ENCODE data around the gene TSN.

DNA sequence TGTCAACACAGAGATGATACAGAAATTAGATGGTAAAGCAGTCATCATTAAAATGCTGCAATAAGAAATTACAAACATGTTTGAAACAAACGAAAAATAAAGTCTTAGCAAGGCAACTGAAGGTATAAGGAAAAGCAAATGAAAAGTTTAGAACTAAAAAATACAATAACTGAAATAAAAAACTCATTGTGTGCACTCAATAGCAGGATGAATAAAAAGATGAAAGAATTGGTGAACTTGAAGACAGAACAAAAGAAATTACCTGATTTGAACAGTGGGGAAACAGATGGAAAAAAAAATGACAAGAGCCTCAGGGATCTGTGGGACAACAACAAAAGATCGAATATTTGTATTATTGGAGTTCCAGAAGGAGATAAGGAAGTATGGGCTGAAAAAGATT, 46.5 kb downstream of the TSN start:
- TF ChIP-seq, protein P1, sequence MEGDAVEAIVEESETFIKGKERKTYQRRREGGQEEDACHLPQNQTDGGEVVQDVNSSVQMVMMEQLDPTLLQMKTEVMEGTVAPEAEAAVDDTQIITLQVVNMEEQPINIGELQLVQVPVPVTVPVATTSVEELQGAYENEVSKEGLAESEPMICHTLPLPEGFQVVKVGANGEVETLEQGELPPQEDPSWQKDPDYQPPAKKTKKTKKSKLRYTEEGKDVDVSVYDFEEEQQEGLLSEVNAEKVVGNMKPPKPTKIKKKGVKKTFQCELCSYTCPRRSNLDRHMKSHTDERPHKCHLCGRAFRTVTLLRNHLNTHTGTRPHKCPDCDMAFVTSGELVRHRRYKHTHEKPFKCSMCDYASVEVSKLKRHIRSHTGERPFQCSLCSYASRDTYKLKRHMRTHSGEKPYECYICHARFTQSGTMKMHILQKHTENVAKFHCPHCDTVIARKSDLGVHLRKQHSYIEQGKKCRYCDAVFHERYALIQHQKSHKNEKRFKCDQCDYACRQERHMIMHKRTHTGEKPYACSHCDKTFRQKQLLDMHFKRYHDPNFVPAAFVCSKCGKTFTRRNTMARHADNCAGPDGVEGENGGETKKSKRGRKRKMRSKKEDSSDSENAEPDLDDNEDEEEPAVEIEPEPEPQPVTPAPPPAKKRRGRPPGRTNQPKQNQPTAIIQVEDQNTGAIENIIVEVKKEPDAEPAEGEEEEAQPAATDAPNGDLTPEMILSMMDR (IDR thresholded peaks at IDR 0.05; ENCODE audit: low read depth, low read length, poor library complexity, severe bottlenecking): no peak
- no peak for TF ChIP-seq EZH2phosphoT487 (IDR thresholded peaks at IDR 0.05; ENCODE audit: borderline replicate concordance, low read length)

Data from DOHH2 (cell line).